Ishikawa (cell line): Measurements from ENCODE around the gene SERGEF.

Experiments
- CEBPB ChIP-seq: IDR thresholded peaks from 2 replicates; pipeline ENCODE4 v1.6.1; 2012
- CREB1 ChIP-seq: IDR thresholded peaks from 2 replicates; pipeline ENCODE4 v1.6.1; 2012; ENCODE audit warnings: low read depth
- EGR1 ChIP-seq: IDR thresholded peaks from 2 replicates; pipeline ENCODE4 v1.6.1; 2012
- EP300 ChIP-seq: IDR thresholded peaks from 2 replicates; pipeline ENCODE4 v1.6.1; 2012; ENCODE audit warnings: borderline replicate concordance
- FOXM1 ChIP-seq: IDR thresholded peaks from 2 replicates; pipeline ENCODE4 v1.6.1; 2012; ENCODE audit warnings: low read depth, borderline replicate concordance
- MAX ChIP-seq: IDR thresholded peaks from 2 replicates; pipeline ENCODE4 v1.6.1; 2012
- RAD21 ChIP-seq: IDR thresholded peaks from 2 replicates; pipeline ENCODE4 v1.6.1; 2012; ENCODE audit warnings: low read depth
- TAF1 ChIP-seq: IDR thresholded peaks from 2 replicates; pipeline ENCODE4 v1.6.1; 2012; ENCODE audit warnings: low read depth, mild to moderate bottlenecking
- TEAD4 ChIP-seq: IDR thresholded peaks from 2 replicates; pipeline ENCODE4 v1.6.1; 2012
- YY1 ChIP-seq: IDR thresholded peaks from 2 replicates; pipeline ENCODE4 v1.6.1; 2012; ENCODE audit warnings: low read depth
- ZBTB7A ChIP-seq: IDR thresholded peaks from 2 replicates; pipeline ENCODE4 v1.6.1; 2012; ENCODE audit warnings: low read depth
- TF ChIP-seq, protein P1 (sequence below): IDR thresholded peaks from 2 replicates; pipeline ENCODE4 v1.6.1; 2012

DNA sequence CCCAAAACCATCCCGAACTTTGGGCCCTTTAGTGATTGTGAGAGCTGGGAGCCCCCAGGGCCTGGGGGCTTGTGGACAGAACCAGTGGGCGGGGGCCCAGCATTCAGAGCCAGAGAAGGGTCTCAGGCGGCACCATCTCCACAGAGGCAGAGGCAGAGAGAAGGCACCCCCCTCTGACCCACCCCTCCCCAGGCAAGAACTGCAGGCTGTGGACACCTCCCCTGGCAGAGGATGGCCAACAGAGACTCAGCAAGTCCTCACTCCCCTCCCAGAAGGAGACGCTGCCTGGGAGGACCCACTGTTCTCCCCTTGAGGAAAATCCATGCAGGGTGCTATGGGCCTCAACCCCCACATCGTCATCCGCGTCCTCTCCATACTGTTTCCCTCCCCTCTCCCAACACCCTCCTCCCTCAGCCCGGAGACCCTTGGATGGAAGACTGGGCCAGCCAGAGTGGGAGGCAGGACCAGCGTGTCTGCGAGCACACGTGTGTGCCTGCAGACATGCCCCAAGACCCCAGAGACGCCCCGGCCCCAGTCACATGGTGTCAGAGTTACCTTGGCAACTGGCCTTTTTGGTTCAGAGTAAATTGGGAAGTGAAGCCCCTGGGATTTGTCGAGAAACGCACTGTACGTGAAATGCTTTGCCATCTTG lies 235.6 kb downstream of the SERGEF start:
- TF ChIP-seq EP300: no peak
- no peak for TF ChIP-seq ZBTB7A
- TF ChIP-seq RAD21: no peak
- TF ChIP-seq TAF1: no peak
- TF ChIP-seq TEAD4: no peak
- TF ChIP-seq MAX: no peak
- TF ChIP-seq, protein P1, sequence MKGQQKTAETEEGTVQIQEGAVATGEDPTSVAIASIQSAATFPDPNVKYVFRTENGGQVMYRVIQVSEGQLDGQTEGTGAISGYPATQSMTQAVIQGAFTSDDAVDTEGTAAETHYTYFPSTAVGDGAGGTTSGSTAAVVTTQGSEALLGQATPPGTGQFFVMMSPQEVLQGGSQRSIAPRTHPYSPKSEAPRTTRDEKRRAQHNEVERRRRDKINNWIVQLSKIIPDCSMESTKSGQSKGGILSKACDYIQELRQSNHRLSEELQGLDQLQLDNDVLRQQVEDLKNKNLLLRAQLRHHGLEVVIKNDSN: no peak
- no peak for TF ChIP-seq CEBPB
- no peak for TF ChIP-seq YY1
- TF ChIP-seq EGR1: no peak
- no peak for TF ChIP-seq CREB1
- TF ChIP-seq FOXM1: no peak
